GM10266 (cell line): Measurements from ENCODE around the gene LOXHD1.

ENCODE experiments used
- DNase-seq: peaks from one replicate; pipeline ENCODE4 v3.0.0; 2012; ENCODE audit errors: extremely low spot score
- CTCF ChIP-seq: IDR thresholded peaks from 2 replicates; pipeline ENCODE4 v1.5.1; 2012; ENCODE audit warnings: mild to moderate bottlenecking, low read depth; ENCODE audit not compliant: control insufficient read depth, insufficient read depth; ENCODE audit errors: missing control alignments

Gene LOXHD1

GRCh38 chr18:46680784-46681695 is 24.0 kb upstream of the LOXHD1 start:
- DNase-seq = no peak
- no peak for TF ChIP-seq CTCF

GRCh38 chr18:46679846-46680598 is 23.0 kb upstream of the LOXHD1 start:
- TF ChIP-seq CTCF = no peak
- DNase-seq = no peak

- TF ChIP-seq CTCF = no peak
- no peak for DNase-seq
Observed at GRCh38 chr18:46678785-46679399, 21.9 kb upstream of the LOXHD1 start.

- TF ChIP-seq CTCF = no peak
- DNase-seq = no peak
Observed at GRCh38 chr18:46678041-46678440, 21.0 kb upstream of the LOXHD1 start.

- TF ChIP-seq CTCF = no peak
- DNase-seq = no peak
Observed at GRCh38 chr18:46677611-46678010, 20.6 kb upstream of the LOXHD1 start.

- no peak for DNase-seq
- no peak for TF ChIP-seq CTCF
Observed at GRCh38 chr18:46676182-46676835, 19.3 kb upstream of the LOXHD1 start.
